OCI-LY1 (cell line): ENCODE results near the gene SORBS2.

ENCODE experiments used
- CTCF ChIP-seq: fragments of 200-600 bp; sonication (generic), shearing (Covaris generic); IDR thresholded peaks from 2 replicates; pipeline ENCODE4 v1.5.1; 2017; ENCODE audit warnings: mild to moderate bottlenecking, antibody characterized with exemption, low read length, moderate library complexity, mixed read lengths
- EZH2 ChIP-seq: fragments of 200-600 bp; sonication (generic), shearing (Covaris generic); IDR thresholded peaks from 2 replicates; pipeline ENCODE4 v1.8.0; 2017; ENCODE audit warnings: borderline replicate concordance, mixed run types, mild to moderate bottlenecking, antibody characterized with exemption, low read length, moderate library complexity, mixed read lengths

DNA sequence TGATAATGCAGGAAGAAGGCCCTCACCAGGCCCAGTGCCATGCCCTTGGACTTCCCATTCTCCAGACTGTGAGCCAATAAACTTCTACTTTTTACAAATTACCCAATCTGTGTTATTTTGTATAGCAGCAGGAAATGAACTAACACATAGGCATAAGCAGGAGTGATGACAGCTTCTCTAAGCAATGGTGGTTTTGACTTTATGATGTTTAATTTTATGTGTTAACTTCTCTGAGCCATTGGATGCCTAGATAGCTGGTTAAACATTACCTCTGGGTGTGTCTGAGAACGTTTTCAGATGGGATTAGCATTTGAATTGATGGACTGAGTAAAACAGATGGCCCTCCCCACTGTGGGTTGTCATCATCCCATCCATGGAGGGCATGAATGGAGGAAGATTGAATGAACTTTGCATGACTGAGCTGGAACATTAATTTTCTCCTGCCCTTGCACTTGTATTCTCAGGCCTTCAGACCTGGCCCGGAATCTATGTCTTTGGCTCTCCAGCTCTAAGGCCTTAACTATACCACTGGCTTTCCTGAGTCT lies 262.8 kb downstream of the SORBS2 start:
- TF ChIP-seq CTCF (no peak), EZH2 (no peak)
